HCT116 (cell line): ENCODE results near the gene PROK2. TPM values are rescaled to one million over a fixed set of nuclear protein-coding genes. Genes with fewer than 3 reads are reported as not detected.

Experiments
- ATAC-seq: fragments of 200-7000 bp; cut with Tn5 transposase; 2 replicates; pipeline ENCODE4 v1.9.1; 2020; ENCODE audit warnings: mild to moderate bottlenecking, moderate library complexity
- BruUV-seq: library from RNA; stranded (reverse); fragments of 400-500 nt; replicated peaks from 2 replicates; lab custom pipeline; 2021; lab: Mats Ljungman, UMichigan
- CTCF ChIA-PET: fragments of 300-600 bp; sonication (Branson Sonifier 250); formaldehyde crosslinking; loops from one replicate; lab custom pipeline; 2021; ENCODE audit warnings: antibody characterized with exemption; lab: Charles Lee
- POLR2A ChIA-PET: fragments of 300-600, 350-600 bp; sonication (Branson Sonifier 250); formaldehyde crosslinking; loops from one replicate; lab custom pipeline; 2021; ENCODE audit warnings: antibody characterized with exemption; lab: Charles Lee
- RAD21 ChIA-PET, 2 experiments: fragments of 300-600 bp; sonication (Branson Sonifier 250); formaldehyde crosslinking; loops; one replicate each; lab custom pipeline; 2023; ENCODE audit warnings: low total read pairs in 2 of 2; ENCODE audit not compliant: uncharacterized antibody in 2 of 2, unreplicated experiment in 2 of 2, low non-redundant PET in 1 of 2; lab: Charles Lee
- DNase-seq: peaks from one replicate; pipeline ENCODE4 v3.0.0-alpha.2; 2010; ENCODE audit warnings: low read depth, low spot score
- H2AFZ ChIP-seq: fragments of 200-600 bp; shearing (Covaris generic), sonication (generic); 2 replicates; pipeline ENCODE4 v1.6.1; 2017; ENCODE audit warnings: low read depth, mixed run types, mixed read lengths, antibody characterized with exemption, low read length; ENCODE audit not compliant: poor library complexity, severe bottlenecking
- H3K27ac ChIP-seq: 2 replicates; pipeline ENCODE4 v1.5.1; 2012; ENCODE audit warnings: low read depth, low read length
- H3K27me3 ChIP-seq: fragments of 200-600 bp; sonication (generic); 2 replicates; pipeline ENCODE4 v1.6.1; 2016; ENCODE audit warnings: mixed run types, low read length, mixed read lengths; ENCODE audit not compliant: insufficient read depth
- H3K36me3 ChIP-seq, 2 experiments: fragments of 200-500 bp in 1 of 2; fragments of 200-600 bp in 1 of 2; sonication (Bioruptor generic) in 1 of 2; sonication (generic) in 1 of 2; 2 replicates each; pipeline versions ENCODE4 v1.5.1 to v1.6.1; 2014 to 2016; ENCODE audit warnings: low read length in 2 of 2, inconsistent platforms in 1 of 2, mixed read lengths in 1 of 2, mixed run types in 1 of 2; ENCODE audit not compliant: insufficient read depth in 2 of 2, control insufficient read depth in 1 of 2
- H3K4me1 ChIP-seq, 2 experiments: fragments of 200-600 bp in 1 of 2; sonication (generic) in 1 of 2; 2 replicates each; pipeline versions ENCODE4 v1.5.1 to v1.6.1; 2012 to 2017; ENCODE audit warnings: low read length in 2 of 2, inconsistent platforms in 1 of 2, mild to moderate bottlenecking in 1 of 2, mixed read lengths in 1 of 2, mixed run types in 1 of 2, moderate library complexity in 1 of 2; ENCODE audit not compliant: insufficient read depth in 2 of 2, control insufficient read depth in 1 of 2
- H3K4me2 ChIP-seq: fragments of 200-600 bp; sonication (generic); 2 replicates; pipeline ENCODE4 v1.6.1; 2017; ENCODE audit warnings: mixed run types, low read length, mixed read lengths
- H3K4me3 ChIP-seq, 2 experiments: fragments of 200-600 bp in 1 of 2; sonication (generic) in 1 of 2; replicated peaks in 1 of 2; 2 replicates each; pipeline ENCODE4 v1.5.1; 2011 to 2016; ENCODE audit warnings: low read length in 2 of 2, control low read depth in 1 of 2, low read depth in 1 of 2, mild to moderate bottlenecking in 1 of 2, mixed read lengths in 1 of 2, mixed run types in 1 of 2
- H3K79me2 ChIP-seq: fragments of 200-600 bp; sonication (generic); 2 replicates; pipeline ENCODE4 v1.6.1; 2017; ENCODE audit warnings: mild to moderate bottlenecking, mixed run types, low read length, moderate library complexity, mixed read lengths; ENCODE audit not compliant: insufficient read depth
- H3K9ac ChIP-seq: fragments of 200-600 bp; sonication (generic); 2 replicates; pipeline ENCODE4 v1.6.1; 2016; ENCODE audit warnings: low read length, mixed read lengths
- H3K9me2 ChIP-seq: fragments of 200-600 bp; sonication (generic), shearing (Covaris generic); 2 replicates; pipeline ENCODE4 v1.6.1; 2017; ENCODE audit warnings: mixed run types, mild to moderate bottlenecking, moderate library complexity; ENCODE audit not compliant: insufficient read depth
- H3K9me3 ChIP-seq, 2 experiments: fragments of 200-500 bp in 1 of 2; fragments of 200-600 bp in 1 of 2; sonication (Bioruptor generic) in 1 of 2; sonication (generic) in 1 of 2; 2 replicates each; pipeline ENCODE4 v1.6.1; 2014 to 2017; ENCODE audit warnings: low read length in 2 of 2, mixed read lengths in 2 of 2, inconsistent platforms in 1 of 2, low read depth in 1 of 2, mild to moderate bottlenecking in 1 of 2, mixed run types in 1 of 2, moderate library complexity in 1 of 2; ENCODE audit not compliant: control insufficient read depth in 1 of 2, insufficient read depth in 1 of 2
- H4K20me1 ChIP-seq: fragments of 200-600 bp; sonication (generic), shearing (Covaris generic); 2 replicates; pipeline ENCODE4 v1.6.1; 2017; ENCODE audit warnings: mixed run types, mild to moderate bottlenecking, moderate library complexity; ENCODE audit not compliant: insufficient read depth
- EZH2 ChIP-seq: fragments of 200-600 bp; sonication (generic); IDR thresholded peaks from 2 replicates; pipeline ENCODE4 v1.6.1; 2017; ENCODE audit warnings: antibody characterized with exemption, mixed run types
- FOSL1 ChIP-seq: IDR thresholded peaks from 2 replicates; pipeline ENCODE4 v1.6.1; 2012; ENCODE audit warnings: low read depth
- POLR2A ChIP-seq: IDR thresholded peaks from 2 replicates; pipeline ENCODE4 v1.7.0; 2011; ENCODE audit warnings: borderline replicate concordance; ENCODE audit not compliant: insufficient read depth, insufficient read length; ENCODE audit errors: extremely low read depth
- POLR2AphosphoS5 ChIP-seq: IDR thresholded peaks from 2 replicates; pipeline ENCODE4 v1.6.1; 2011; ENCODE audit warnings: mild to moderate bottlenecking, low read depth, low read length, moderate library complexity
- TCF7L2 ChIP-seq: IDR thresholded peaks from 2 replicates; pipeline ENCODE4 v1.7.0; 2011; ENCODE audit warnings: borderline replicate concordance, inconsistent platforms; ENCODE audit not compliant: insufficient read depth, insufficient read length; ENCODE audit errors: extremely low read depth
- ZFX ChIP-seq: fragments of 450-650 bp; IDR thresholded peaks from 2 replicates; pipeline ENCODE4 v1.6.1; 2017
- intact Hi-C: fragments of 100-400 bp; cut with micrococcal nuclease; formaldehyde crosslinking; loops from 2 replicates; pipeline ENCODE4 v1.10.0; 2022
- total RNA-seq: library from RNA; stranded (reverse); gene quantifications from one replicate; pipeline ENCODE4 v1.2.1, GENCODE V29; 2021; ENCODE audit not compliant: unreplicated experiment
- TF ChIP-seq, protein P1 (sequence below): IDR thresholded peaks from 2 replicates; pipeline ENCODE4 v1.6.1; 2011; ENCODE audit warnings: mild to moderate bottlenecking, low read length, moderate library complexity; ENCODE audit not compliant: insufficient replicate concordance; ENCODE audit errors: extremely low read depth
- TF ChIP-seq, protein P2 (sequence below): IDR thresholded peaks from 2 replicates; pipeline ENCODE4 v1.6.1; 2012

The PROK2 gene
- total RNA-seq, 1 experiment from 2014 or later = not detected

DNA sequence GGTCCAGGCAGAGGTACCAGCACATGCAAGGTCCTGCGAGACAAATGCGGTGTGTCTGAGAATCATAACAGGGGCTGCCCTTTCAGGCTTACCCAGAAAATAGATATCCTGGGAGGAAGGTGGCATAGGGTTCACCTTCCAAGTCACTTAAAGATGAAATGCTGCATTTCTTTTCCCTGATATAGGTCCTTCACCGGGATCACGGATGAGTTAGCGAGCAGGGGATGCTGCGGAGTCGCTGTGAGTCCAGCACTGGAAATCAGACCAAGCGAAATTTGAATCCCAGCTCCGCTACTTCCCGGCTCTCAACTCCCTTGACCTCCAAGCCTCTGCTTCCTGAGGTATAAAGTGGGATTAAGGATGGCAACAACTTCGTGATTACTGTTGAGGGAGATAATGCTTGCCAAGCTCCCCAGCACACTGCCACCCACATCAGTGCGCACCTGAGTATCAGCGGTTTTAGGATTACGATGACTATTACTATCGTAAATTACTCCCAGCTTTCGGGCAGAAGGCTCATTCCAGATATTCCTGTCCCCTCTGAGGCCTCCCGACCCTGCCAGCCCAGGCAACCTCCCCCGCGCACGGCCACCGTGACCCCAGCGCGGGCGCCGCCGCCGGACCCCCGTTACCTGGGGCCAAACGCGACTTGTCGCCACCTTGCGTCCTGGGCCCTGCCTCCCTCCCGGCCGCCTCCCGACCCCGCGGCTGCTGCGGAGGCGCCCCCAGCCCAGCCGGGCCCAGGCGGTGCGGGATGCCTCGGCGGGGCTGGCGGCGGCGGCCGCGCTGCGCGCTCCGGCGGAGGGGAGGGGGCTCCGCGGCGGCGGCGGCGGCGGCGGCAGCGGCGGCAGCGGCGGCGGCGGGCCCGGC is 31.9 kb downstream of the PROK2 start:
- ChIA-PET CTCF (no interaction called here), POLR2A (no interaction called here), RAD21 (no interaction called here)
- no peaks in the 10 kb centered on the region for H3K36me3 ChIP-seq
- no peaks in the 10 kb centered on the region for H3K27me3 ChIP-seq
- no peaks in the 10 kb centered on the region for H3K4me1 ChIP-seq
- no peak for TF ChIP-seq POLR2AphosphoS5
- TF ChIP-seq, protein P1, sequence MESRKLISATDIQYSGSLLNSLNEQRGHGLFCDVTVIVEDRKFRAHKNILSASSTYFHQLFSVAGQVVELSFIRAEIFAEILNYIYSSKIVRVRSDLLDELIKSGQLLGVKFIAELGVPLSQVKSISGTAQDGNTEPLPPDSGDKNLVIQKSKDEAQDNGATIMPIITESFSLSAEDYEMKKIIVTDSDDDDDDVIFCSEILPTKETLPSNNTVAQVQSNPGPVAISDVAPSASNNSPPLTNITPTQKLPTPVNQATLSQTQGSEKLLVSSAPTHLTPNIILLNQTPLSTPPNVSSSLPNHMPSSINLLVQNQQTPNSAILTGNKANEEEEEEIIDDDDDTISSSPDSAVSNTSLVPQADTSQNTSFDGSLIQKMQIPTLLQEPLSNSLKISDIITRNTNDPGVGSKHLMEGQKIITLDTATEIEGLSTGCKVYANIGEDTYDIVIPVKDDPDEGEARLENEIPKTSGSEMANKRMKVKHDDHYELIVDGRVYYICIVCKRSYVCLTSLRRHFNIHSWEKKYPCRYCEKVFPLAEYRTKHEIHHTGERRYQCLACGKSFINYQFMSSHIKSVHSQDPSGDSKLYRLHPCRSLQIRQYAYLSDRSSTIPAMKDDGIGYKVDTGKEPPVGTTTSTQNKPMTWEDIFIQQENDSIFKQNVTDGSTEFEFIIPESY = no peak
- no peak for TF ChIP-seq TCF7L2
- TF ChIP-seq POLR2A = no peak
- TF ChIP-seq EZH2 = no peak
- no peak for TF ChIP-seq ZFX
- TF ChIP-seq, protein P2, sequence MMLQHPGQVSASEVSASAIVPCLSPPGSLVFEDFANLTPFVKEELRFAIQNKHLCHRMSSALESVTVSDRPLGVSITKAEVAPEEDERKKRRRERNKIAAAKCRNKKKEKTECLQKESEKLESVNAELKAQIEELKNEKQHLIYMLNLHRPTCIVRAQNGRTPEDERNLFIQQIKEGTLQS = no peak
- TF ChIP-seq FOSL1 = no peak
- H3K9ac ChIP-seq = no peak overlapping the region
- H3K4me2 ChIP-seq = no peak overlapping the region
- no peak for ATAC-seq
- H3K9me2 ChIP-seq = no peaks in the 10 kb centered on the region
- no peak for DNase-seq
- no TSS peak for BruUV-seq
- H3K79me2 ChIP-seq = no peaks in the 10 kb centered on the region
- H3K4me3 ChIP-seq = no peak overlapping the region
- H2AFZ ChIP-seq = no peak overlapping the region
- no peaks in the 10 kb centered on the region for H3K9me3 ChIP-seq
- no peak overlapping the region for H3K27ac ChIP-seq
- no peaks in the 10 kb centered on the region for H4K20me1 ChIP-seq
- intact Hi-C loops = no loop called here
